Mesothelial cell of epicardium (in vitro differentiated cells): Measurements from ENCODE around the gene NTRK3. TPM values are rescaled to one million over a fixed set of nuclear protein-coding genes. Genes with fewer than 3 reads are reported as not detected.

ENCODE experiments used
- DNase-seq, 2 experiments: peaks; one replicate each; pipeline ENCODE4 v3.0.0; 2021; ENCODE audit warnings: low spot score in 2 of 2; ENCODE audit not compliant: unreplicated experiment in 2 of 2
- H3K27ac Mint-ChIP-seq: 2 replicates; pipeline ENCODE4 v1.8.0; 2021; ENCODE audit warnings: mixed read lengths
- H3K27me3 Mint-ChIP-seq: 2 replicates; pipeline ENCODE4 v1.8.0; 2021; ENCODE audit warnings: low read depth, mixed read lengths
- H3K36me3 Mint-ChIP-seq: 2 replicates; pipeline ENCODE4 v1.8.0; 2021; ENCODE audit warnings: mixed read lengths
- H3K4me1 Mint-ChIP-seq: 2 replicates; pipeline ENCODE4 v1.8.0; 2021; ENCODE audit warnings: mixed read lengths
- H3K4me3 Mint-ChIP-seq: 2 replicates; pipeline ENCODE4 v1.8.0; 2021; ENCODE audit warnings: mild to moderate bottlenecking, moderate library complexity, mixed read lengths
- H3K9me3 Mint-ChIP-seq: 2 replicates; pipeline ENCODE4 v1.8.0; 2021; ENCODE audit warnings: mixed read lengths
- CTCF ChIP-seq: fragments of 200-600 bp; sonication (generic); IDR thresholded peaks from one replicate; pipeline ENCODE4 v1.5.0; 2021; ENCODE audit warnings: antibody characterized with exemption; ENCODE audit not compliant: unreplicated experiment
- total RNA-seq: library from RNA; stranded (reverse); gene quantifications from 3 replicates; pipeline ENCODE4 v1.2.1, GENCODE V29; 2021

Gene NTRK3
- total RNA-seq, 1 donor from 2014 or later, result 2.1 TPM

DNA sequence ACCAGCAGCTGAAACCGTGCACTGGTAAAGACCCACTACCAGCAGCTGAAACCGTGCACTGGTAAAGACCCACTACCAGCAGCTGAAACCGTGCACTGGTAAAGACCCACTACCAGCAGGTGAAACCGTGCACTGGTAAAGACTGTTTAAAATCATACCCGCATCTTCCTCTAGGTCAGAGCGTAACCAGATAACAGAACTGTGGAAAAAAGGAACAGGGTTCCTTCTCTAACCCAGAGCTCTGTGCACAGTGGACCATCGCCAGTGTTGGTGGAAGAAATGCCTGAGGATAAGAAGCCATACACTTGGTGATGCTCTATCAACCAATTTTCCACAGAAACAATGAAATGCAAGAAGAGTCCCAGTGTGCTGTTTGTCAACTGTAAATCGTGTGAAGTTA lies 243.4 kb downstream of the NTRK3 start:
- no peak for TF ChIP-seq CTCF
- H3K4me3 Mint-ChIP-seq, result no peak overlapping the region
- no peaks in the 10 kb centered on the region for H3K4me1 Mint-ChIP-seq
- H3K27me3 Mint-ChIP-seq, result peaks cover 20% of the 10 kb centered on the region
- H3K36me3 Mint-ChIP-seq, result no peaks in the 10 kb centered on the region
- H3K27ac Mint-ChIP-seq, result no peak overlapping the region
- DNase-seq, result no peak
- H3K9me3 Mint-ChIP-seq, result no peaks in the 10 kb centered on the region

- TF ChIP-seq CTCF, result no peak
- H3K36me3 Mint-ChIP-seq, result no peaks in the 10 kb centered on the region
- H3K27me3 Mint-ChIP-seq, result peaks cover 21% of the 10 kb centered on the region
Observed at GRCh38 chr15:88012688-88013087, 243.9 kb downstream of the NTRK3 start.

DNA sequence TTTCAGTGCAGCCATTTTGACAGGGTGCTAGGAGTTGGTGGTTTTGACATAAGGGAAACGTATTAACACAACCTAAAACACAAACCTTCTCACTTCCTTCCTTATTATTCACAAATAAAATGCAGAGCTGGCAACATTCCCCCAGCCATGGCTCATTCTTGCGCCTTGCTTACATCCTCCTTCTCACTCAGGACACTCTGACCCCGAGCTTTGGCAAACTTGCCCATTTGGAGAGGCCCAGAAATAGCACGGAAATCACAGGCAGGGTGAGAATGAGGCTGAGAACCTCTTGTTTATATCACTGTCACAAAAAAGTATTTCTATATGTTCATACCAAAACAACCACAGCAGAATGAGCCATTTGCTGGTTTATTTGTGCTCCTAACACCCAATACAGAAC lies 244.3 kb downstream of the NTRK3 start:
- TF ChIP-seq CTCF, result no peak
- no peaks in the 10 kb centered on the region for H3K4me1 Mint-ChIP-seq

More at GRCh38 chr15:88012688-88013087, 243.9 kb downstream of the NTRK3 start:
- Mint-ChIP-seq H3K4me3 (no peak overlapping the region), H3K9me3 (no peaks in the 10 kb centered on the region), H3K4me1 (no peaks in the 10 kb centered on the region), H3K27ac (no peak overlapping the region)
- DNase-seq, result no peak

DNA sequence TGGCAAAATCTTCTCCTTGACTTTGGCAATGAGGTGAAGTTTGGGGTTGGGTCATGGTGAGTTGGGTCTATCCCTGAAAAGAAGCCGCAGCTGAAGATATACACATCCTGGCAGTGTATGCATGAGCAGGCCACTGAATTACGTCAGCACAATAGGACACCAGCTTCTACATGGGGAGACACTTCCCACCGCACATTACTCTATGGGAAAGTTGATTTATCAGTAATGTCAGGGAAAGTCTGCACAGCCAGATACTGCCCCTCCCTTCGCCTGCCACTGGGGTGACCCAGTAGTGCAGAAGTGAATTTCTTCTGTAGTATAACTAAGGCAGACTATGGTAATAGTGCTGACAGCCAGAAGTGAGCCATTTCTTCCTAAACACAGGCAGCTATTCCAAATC lies 245.0 kb downstream of the NTRK3 start:
- H3K4me1 Mint-ChIP-seq, result no peaks in the 10 kb centered on the region

More for the DNA sequence above, 244.3 kb downstream of the NTRK3 start:
- Mint-ChIP-seq H3K4me3 (no peak overlapping the region), H3K27me3 (peaks cover 25% of the 10 kb centered on the region), H3K27ac (no peak overlapping the region), H3K9me3 (no peaks in the 10 kb centered on the region), H3K36me3 (no peaks in the 10 kb centered on the region)
- DNase-seq, result no peak

GRCh38 chr15:88006146-88006545 lies 250.4 kb downstream of the NTRK3 start:
- no peaks in the 10 kb centered on the region for H3K36me3 Mint-ChIP-seq
- no peak for DNase-seq
- no peak for TF ChIP-seq CTCF
- H3K4me3 Mint-ChIP-seq, result no peak overlapping the region
- H3K27me3 Mint-ChIP-seq, result peaks cover 46% of the 10 kb centered on the region
- H3K27ac Mint-ChIP-seq, result no peak overlapping the region
- no peaks in the 10 kb centered on the region for H3K9me3 Mint-ChIP-seq
- no peaks in the 10 kb centered on the region for H3K4me1 Mint-ChIP-seq

More for the DNA sequence above, 245.0 kb downstream of the NTRK3 start:
- no peak for TF ChIP-seq CTCF
- no peak for DNase-seq
- Mint-ChIP-seq H3K9me3 (no peaks in the 10 kb centered on the region), H3K27ac (no peak overlapping the region), H3K4me3 (no peak overlapping the region), H3K36me3 (no peaks in the 10 kb centered on the region), H3K27me3 (peaks cover 31% of the 10 kb centered on the region)

DNA sequence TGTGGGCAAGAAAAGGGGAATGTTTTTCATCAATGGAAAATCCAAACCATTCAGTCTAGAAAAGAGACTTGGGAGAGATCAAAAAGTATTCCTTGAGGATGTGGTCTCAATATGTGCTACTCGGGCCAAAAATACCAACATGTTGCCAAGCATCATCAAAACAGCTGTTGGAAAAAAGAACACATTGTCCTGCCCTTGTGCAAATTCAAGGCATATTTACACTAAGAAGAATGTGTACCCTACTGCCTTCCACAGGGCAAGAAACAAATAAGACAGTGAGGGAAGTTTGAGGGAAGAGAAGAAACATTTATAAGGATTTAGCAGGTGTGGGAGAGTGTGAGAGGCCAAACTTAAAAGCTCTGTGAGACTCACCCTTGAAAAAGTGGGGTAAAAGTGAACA lies 252.1 kb downstream of the NTRK3 start:
- no peaks in the 10 kb centered on the region for H3K9me3 Mint-ChIP-seq
- no peak for DNase-seq
- H3K4me3 Mint-ChIP-seq, result no peak overlapping the region
- H3K27me3 Mint-ChIP-seq, result peaks cover 42% of the 10 kb centered on the region
- H3K36me3 Mint-ChIP-seq, result no peaks in the 10 kb centered on the region
- no peaks in the 10 kb centered on the region for H3K4me1 Mint-ChIP-seq
- TF ChIP-seq CTCF, result no peak
- no peak overlapping the region for H3K27ac Mint-ChIP-seq
